Activated CD4-positive, alpha-beta T cell treated with anti-CD3 and anti-CD28 coated beads for 24 hours (primary cell): ENCODE results near the gene DPEP3.

Experiments used
- DNase-seq, 2 donors: peaks; one replicate each; pipeline ENCODE4 v3.0.0-alpha.2; 2020; ENCODE audit warnings: low read depth in 2 of 2

Gene DPEP3

DNA sequence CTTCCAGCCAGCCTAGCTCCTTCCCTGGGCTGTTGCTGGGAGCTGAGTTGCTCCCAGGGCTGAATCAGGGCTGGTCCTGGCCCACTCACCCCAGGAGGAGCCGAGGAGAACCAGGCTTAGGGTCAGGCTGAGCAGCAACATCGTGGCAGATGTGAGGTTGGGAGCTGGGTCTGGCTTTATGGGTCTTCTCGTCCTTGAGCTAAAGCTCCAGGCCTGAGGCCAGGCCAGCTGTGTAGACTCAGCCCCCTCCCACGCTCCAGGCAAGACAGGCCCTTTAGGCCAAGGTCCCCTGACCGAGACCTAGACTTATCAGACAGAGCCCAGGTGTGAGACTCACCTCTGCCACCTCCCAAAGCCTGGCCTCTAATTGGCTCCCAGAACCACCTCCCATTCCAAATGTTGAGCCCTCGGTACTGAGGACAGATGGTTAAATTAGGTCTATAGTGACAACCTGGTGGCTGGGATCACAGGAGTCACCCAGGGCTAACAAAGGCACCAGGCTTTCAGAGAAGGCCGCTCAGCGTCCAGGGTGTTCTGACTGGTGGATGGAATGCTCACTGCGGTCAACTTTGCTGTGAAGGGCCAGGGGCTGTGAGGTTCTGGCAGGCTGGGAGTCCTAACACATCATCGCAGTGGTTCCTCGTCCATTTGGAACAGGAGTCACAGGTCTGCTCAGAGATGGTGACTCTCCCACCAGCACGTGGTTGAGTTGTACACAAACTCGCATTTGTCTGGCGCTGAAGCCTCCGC, 48.4 kb downstream of the DPEP3 start, which contains the start of gene CTRL:
Gene CTRL (minus strand): TSS at position 151 of the 750 bp plus-strand sequence. CDS start 10 bp downstream, at position 141.
- no peak for DNase-seq

DNA sequence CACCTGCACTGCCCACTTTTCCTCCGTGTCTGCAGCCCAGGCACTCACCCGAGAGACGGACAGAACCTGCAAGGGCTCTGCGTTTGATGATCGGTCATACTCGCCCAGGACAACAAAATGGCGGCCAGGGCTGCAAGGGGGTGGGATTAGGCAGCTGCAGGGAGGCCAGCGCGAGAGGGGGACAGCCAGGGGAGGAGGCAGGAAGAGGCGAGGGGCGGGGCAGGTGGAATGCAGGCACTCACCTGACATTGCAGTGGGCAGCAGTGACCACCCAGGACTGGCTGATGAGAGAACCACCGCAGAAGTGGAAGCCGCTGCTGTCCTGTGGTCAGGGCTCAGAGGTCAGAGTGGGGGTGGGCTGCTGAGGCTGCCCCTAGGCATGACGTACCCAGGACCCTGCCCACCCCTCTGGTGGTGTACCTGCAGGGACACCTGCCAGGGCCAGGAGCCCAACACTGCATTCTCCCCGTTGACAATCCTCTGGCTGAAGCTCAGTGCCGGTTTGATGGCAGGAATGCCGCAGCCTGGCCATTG, 49.6 kb downstream of the DPEP3 start:
- DNase-seq, result no peak

DNA sequence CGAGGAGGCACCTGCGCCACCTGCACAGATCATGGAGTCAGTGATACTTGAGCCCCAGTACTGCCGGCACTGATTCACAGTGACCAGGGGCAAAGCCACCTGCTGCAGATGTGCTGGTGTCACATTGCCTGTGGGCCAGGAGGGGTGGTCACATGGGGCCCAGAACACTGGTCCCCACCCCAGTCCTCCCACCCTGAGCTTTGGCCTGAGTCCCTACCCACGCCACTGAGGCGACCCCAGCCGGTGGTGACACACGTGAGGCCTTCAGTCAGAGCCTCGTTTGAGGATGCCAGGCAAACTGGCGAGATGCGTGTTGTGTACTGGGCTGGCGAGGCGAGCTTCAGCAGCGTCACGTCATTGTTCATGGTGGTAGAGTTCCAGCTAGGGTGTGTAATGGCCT, 50.1 kb downstream of the DPEP3 start:
- no peak for DNase-seq

DNA sequence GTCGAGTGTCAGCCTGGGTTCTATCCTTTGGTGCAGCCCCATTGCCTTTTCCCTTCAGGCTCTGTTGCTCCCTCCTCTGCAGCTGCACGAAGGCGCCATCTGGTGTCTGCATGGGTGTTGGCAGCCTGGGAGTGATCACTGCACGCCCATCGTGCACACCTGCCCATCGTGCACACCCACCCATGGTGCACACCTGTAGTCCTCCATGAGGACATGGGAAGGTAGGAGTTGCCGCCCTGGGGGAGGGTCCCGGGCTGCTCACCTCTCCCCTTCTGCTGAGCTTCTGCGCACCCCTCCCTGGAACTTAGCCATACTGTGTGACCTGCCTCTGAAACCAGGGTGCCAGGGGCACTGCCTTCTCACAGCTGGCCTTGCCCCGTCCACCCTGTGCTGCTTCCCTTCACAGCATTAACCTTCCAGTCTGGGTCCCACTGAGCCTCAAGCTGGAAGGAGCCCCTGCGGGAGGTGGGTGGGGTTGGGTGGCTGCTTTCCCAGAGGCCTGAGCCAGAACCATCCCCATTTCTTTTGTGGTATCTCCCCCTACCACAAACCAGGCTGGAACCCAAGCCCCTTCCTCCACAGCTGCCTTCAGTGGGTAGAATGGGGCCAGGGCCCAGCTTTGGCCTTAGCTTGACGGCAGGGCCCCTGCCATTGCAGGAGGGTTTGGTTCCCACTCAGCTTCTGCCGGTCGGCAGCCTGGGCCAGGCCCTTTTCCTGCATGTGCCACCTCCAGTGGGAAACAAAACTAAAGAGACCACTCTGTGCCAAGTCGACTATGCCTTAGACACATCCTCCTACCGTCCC, 51.5 kb downstream of the DPEP3 start:
- DNase-seq, result peak; percentile 64 to 69

DNA sequence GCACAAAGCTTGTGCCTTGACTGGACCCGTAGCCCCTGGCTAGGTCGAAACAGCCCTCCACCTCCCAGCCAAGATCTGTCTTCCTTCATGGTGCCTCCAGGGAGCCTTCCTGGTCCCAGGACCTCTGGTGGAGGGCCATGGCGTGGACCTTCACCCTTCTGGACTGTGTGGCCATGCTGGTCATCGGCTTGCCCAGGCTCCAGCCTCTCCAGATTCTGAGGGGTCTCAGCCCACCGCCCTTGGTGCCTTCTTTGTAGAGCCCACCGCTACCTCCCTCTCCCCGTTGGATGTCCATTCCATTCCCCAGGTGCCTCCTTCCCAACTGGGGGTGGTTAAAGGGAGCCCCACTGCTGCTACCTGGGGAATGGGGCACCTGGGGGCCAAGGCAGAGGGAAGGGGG, 52.2 kb downstream of the DPEP3 start:
- no peak for DNase-seq

DNA sequence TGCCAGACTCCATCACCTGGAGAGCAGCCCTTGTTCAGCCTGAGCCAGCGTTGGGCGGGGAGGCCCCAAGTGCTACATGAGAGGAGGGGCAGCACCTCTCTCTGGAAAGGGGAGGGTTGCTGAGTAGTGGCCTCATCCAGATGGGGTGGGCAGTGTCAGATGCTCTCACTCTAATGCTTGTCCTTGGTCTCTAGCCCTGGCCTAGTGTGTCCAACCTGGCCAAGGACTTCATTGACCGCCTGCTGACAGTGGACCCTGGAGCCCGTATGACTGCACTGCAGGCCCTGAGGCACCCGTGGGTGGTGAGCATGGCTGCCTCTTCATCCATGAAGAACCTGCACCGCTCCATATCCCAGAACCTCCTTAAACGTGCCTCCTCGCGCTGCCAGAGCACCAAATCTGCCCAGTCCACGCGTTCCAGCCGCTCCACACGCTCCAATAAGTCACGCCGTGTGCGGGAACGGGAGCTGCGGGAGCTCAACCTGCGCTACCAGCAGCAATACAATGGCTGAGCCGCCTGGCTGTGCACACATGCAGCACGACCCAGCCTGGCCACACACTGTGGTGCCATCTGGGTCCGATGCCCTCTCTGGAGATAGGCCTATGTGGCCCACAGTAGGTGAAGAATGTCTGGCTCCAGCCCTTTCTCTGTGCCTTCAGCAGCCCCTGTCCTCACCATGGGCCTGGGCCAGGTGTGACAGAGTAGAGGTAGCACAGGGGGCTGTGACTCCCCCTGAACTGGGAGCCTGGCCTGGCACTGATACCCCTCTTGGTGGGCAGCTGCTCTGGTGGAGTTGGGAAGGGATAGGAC, 53.0 kb downstream of the DPEP3 start:
- DNase-seq, result no peak

DNA sequence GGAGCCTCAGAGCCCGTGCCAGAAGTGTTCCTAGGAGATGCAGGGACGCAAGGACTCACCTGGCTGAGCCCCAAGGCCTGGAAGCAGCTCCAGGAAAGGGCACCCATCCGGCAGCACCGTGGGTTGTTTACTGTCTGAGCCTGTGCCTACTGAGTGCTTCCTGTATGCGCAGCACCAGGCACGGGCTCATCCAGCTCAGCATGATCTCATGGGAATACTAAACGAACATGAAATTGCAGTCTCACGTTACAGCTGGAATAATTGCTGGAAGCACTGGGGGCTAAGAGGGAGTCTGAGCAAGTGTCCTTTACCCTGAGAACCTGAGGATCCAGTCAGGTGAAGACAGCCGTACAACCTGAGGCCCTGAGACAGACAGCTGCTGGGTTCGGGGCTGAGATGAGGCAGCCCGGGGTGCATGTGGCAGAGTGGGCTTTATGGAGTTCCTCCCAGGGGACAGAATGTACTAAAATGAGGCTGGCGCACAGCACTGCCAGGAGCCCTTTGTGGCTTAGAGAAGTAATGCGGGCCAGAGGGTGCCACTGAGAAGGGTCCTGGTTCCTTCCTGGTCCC, 54.0 kb downstream of the DPEP3 start:
- DNase-seq, result no peak
